HCT116 (cell line): Measurements from ENCODE around the gene SLC9A2. TPM values are rescaled to one million over a fixed set of nuclear protein-coding genes. Genes with fewer than 3 reads are reported as not detected.

Experiments used
- ATAC-seq: fragments of 200-7000 bp; cut with Tn5 transposase; 2 replicates; pipeline ENCODE4 v1.9.1; 2020; ENCODE audit warnings: mild to moderate bottlenecking, moderate library complexity
- BruUV-seq: library from RNA; stranded (reverse); fragments of 400-500 nt; replicated peaks from 2 replicates; lab custom pipeline; 2021; lab: Mats Ljungman, UMichigan
- CTCF ChIA-PET: fragments of 300-600 bp; sonication (Branson Sonifier 250); formaldehyde crosslinking; loops from one replicate; lab custom pipeline; 2021; ENCODE audit warnings: antibody characterized with exemption; lab: Charles Lee
- POLR2A ChIA-PET: fragments of 300-600, 350-600 bp; sonication (Branson Sonifier 250); formaldehyde crosslinking; loops from one replicate; lab custom pipeline; 2021; ENCODE audit warnings: antibody characterized with exemption; lab: Charles Lee
- RAD21 ChIA-PET, 2 experiments: fragments of 300-600 bp; sonication (Branson Sonifier 250); formaldehyde crosslinking; loops; one replicate each; lab custom pipeline; 2023; ENCODE audit warnings: low total read pairs in 2 of 2; ENCODE audit not compliant: uncharacterized antibody in 2 of 2, unreplicated experiment in 2 of 2, low non-redundant PET in 1 of 2; lab: Charles Lee
- DNase-seq: peaks from one replicate; pipeline ENCODE4 v3.0.0-alpha.2; 2010; ENCODE audit warnings: low read depth, low spot score
- H2AFZ ChIP-seq: fragments of 200-600 bp; shearing (Covaris generic), sonication (generic); 2 replicates; pipeline ENCODE4 v1.6.1; 2017; ENCODE audit warnings: low read depth, mixed run types, mixed read lengths, antibody characterized with exemption, low read length; ENCODE audit not compliant: poor library complexity, severe bottlenecking
- H3K27ac ChIP-seq: 2 replicates; pipeline ENCODE4 v1.5.1; 2012; ENCODE audit warnings: low read depth, low read length
- H3K27me3 ChIP-seq: fragments of 200-600 bp; sonication (generic); 2 replicates; pipeline ENCODE4 v1.6.1; 2016; ENCODE audit warnings: mixed run types, low read length, mixed read lengths; ENCODE audit not compliant: insufficient read depth
- H3K36me3 ChIP-seq, 2 experiments: fragments of 200-500 bp in 1 of 2; fragments of 200-600 bp in 1 of 2; sonication (Bioruptor generic) in 1 of 2; sonication (generic) in 1 of 2; 2 replicates each; pipeline versions ENCODE4 v1.5.1 to v1.6.1; 2014 to 2016; ENCODE audit warnings: low read length in 2 of 2, inconsistent platforms in 1 of 2, mixed read lengths in 1 of 2, mixed run types in 1 of 2; ENCODE audit not compliant: insufficient read depth in 2 of 2, control insufficient read depth in 1 of 2
- H3K4me1 ChIP-seq, 2 experiments: fragments of 200-600 bp in 1 of 2; sonication (generic) in 1 of 2; 2 replicates each; pipeline versions ENCODE4 v1.5.1 to v1.6.1; 2012 to 2017; ENCODE audit warnings: low read length in 2 of 2, inconsistent platforms in 1 of 2, mild to moderate bottlenecking in 1 of 2, mixed read lengths in 1 of 2, mixed run types in 1 of 2, moderate library complexity in 1 of 2; ENCODE audit not compliant: insufficient read depth in 2 of 2, control insufficient read depth in 1 of 2
- H3K4me2 ChIP-seq: fragments of 200-600 bp; sonication (generic); 2 replicates; pipeline ENCODE4 v1.6.1; 2017; ENCODE audit warnings: mixed run types, low read length, mixed read lengths
- H3K4me3 ChIP-seq, 2 experiments: fragments of 200-600 bp in 1 of 2; sonication (generic) in 1 of 2; replicated peaks in 1 of 2; 2 replicates each; pipeline ENCODE4 v1.5.1; 2011 to 2016; ENCODE audit warnings: low read length in 2 of 2, control low read depth in 1 of 2, low read depth in 1 of 2, mild to moderate bottlenecking in 1 of 2, mixed read lengths in 1 of 2, mixed run types in 1 of 2
- H3K79me2 ChIP-seq: fragments of 200-600 bp; sonication (generic); 2 replicates; pipeline ENCODE4 v1.6.1; 2017; ENCODE audit warnings: mild to moderate bottlenecking, mixed run types, low read length, moderate library complexity, mixed read lengths; ENCODE audit not compliant: insufficient read depth
- H3K9ac ChIP-seq: fragments of 200-600 bp; sonication (generic); 2 replicates; pipeline ENCODE4 v1.6.1; 2016; ENCODE audit warnings: low read length, mixed read lengths
- H3K9me2 ChIP-seq: fragments of 200-600 bp; sonication (generic), shearing (Covaris generic); 2 replicates; pipeline ENCODE4 v1.6.1; 2017; ENCODE audit warnings: mixed run types, mild to moderate bottlenecking, moderate library complexity; ENCODE audit not compliant: insufficient read depth
- H3K9me3 ChIP-seq, 2 experiments: fragments of 200-500 bp in 1 of 2; fragments of 200-600 bp in 1 of 2; sonication (Bioruptor generic) in 1 of 2; sonication (generic) in 1 of 2; 2 replicates each; pipeline ENCODE4 v1.6.1; 2014 to 2017; ENCODE audit warnings: low read length in 2 of 2, mixed read lengths in 2 of 2, inconsistent platforms in 1 of 2, low read depth in 1 of 2, mild to moderate bottlenecking in 1 of 2, mixed run types in 1 of 2, moderate library complexity in 1 of 2; ENCODE audit not compliant: control insufficient read depth in 1 of 2, insufficient read depth in 1 of 2
- H4K20me1 ChIP-seq: fragments of 200-600 bp; sonication (generic), shearing (Covaris generic); 2 replicates; pipeline ENCODE4 v1.6.1; 2017; ENCODE audit warnings: mixed run types, mild to moderate bottlenecking, moderate library complexity; ENCODE audit not compliant: insufficient read depth
- CBX3 ChIP-seq: IDR thresholded peaks from 2 replicates; pipeline ENCODE4 v1.6.1; 2012; ENCODE audit warnings: low read depth
- CEBPB ChIP-seq: IDR thresholded peaks from 2 replicates; pipeline ENCODE4 v1.6.1; 2012; ENCODE audit warnings: low read depth
- EGR1 ChIP-seq: IDR thresholded peaks from 2 replicates; pipeline ENCODE4 v1.6.1; 2012; ENCODE audit warnings: low read depth
- EZH2phosphoT487 ChIP-seq: fragments of 200-600 bp; IDR thresholded peaks from 2 replicates; pipeline ENCODE4 v1.6.1; 2018; ENCODE audit warnings: antibody characterized with exemption, borderline replicate concordance
- FOSL1 ChIP-seq: IDR thresholded peaks from 2 replicates; pipeline ENCODE4 v1.6.1; 2012; ENCODE audit warnings: low read depth
- POLR2A ChIP-seq: IDR thresholded peaks from 2 replicates; pipeline ENCODE4 v1.7.0; 2011; ENCODE audit warnings: borderline replicate concordance; ENCODE audit not compliant: insufficient read depth, insufficient read length; ENCODE audit errors: extremely low read depth
- POLR2AphosphoS5 ChIP-seq: IDR thresholded peaks from 2 replicates; pipeline ENCODE4 v1.6.1; 2011; ENCODE audit warnings: mild to moderate bottlenecking, low read depth, low read length, moderate library complexity
- RAD21 ChIP-seq: IDR thresholded peaks from 2 replicates; pipeline ENCODE4 v1.6.1; 2012; ENCODE audit warnings: low read depth, mild to moderate bottlenecking
- SIN3A ChIP-seq: IDR thresholded peaks from 2 replicates; pipeline ENCODE4 v1.6.1; 2012; ENCODE audit warnings: low read depth
- SP1 ChIP-seq: IDR thresholded peaks from 2 replicates; pipeline ENCODE4 v1.6.1; 2012; ENCODE audit warnings: low read depth
- YY1 ChIP-seq: IDR thresholded peaks from 2 replicates; pipeline ENCODE4 v1.6.1; 2011; ENCODE audit warnings: low read length, low read depth, moderate library complexity, mild to moderate bottlenecking; ENCODE audit not compliant: insufficient replicate concordance; ENCODE audit errors: extremely low read depth
- ZFX ChIP-seq: fragments of 450-650 bp; IDR thresholded peaks from 2 replicates; pipeline ENCODE4 v1.6.1; 2017
- intact Hi-C: fragments of 100-400 bp; cut with micrococcal nuclease; formaldehyde crosslinking; loops from 2 replicates; pipeline ENCODE4 v1.10.0; 2022
- total RNA-seq: library from RNA; stranded (reverse); gene quantifications from one replicate; pipeline ENCODE4 v1.2.1, GENCODE V29; 2021; ENCODE audit not compliant: unreplicated experiment
- TF ChIP-seq, protein P1 (sequence below): IDR thresholded peaks from 2 replicates; pipeline ENCODE4 v1.6.1; 2012; ENCODE audit warnings: low read depth
- TF ChIP-seq, protein P2 (sequence below): IDR thresholded peaks from 2 replicates; pipeline ENCODE4 v1.6.1; 2012
- TF ChIP-seq, protein P3 (sequence below), 3 experiments: fragments of 200-600 bp in 1 of 3; sonication (generic) in 1 of 3; IDR thresholded peaks in 2 of 3; conservative IDR thresholded peaks in 1 of 3; 2 replicates each; pipeline ENCODE4 v1.5.1; 2012 to 2017; ENCODE audit warnings: low read depth in 2 of 3, low read length in 2 of 3, antibody characterized with exemption in 1 of 3, borderline replicate concordance in 1 of 3, control low read depth in 1 of 3, mild to moderate bottlenecking in 1 of 3, mixed read lengths in 1 of 3, mixed run types in 1 of 3, moderate library complexity in 1 of 3; ENCODE audit not compliant: insufficient read depth in 1 of 3

SLC9A2 gene
- total RNA-seq, 1 experiment from 2014 or later = 1.4 TPM

DNA sequence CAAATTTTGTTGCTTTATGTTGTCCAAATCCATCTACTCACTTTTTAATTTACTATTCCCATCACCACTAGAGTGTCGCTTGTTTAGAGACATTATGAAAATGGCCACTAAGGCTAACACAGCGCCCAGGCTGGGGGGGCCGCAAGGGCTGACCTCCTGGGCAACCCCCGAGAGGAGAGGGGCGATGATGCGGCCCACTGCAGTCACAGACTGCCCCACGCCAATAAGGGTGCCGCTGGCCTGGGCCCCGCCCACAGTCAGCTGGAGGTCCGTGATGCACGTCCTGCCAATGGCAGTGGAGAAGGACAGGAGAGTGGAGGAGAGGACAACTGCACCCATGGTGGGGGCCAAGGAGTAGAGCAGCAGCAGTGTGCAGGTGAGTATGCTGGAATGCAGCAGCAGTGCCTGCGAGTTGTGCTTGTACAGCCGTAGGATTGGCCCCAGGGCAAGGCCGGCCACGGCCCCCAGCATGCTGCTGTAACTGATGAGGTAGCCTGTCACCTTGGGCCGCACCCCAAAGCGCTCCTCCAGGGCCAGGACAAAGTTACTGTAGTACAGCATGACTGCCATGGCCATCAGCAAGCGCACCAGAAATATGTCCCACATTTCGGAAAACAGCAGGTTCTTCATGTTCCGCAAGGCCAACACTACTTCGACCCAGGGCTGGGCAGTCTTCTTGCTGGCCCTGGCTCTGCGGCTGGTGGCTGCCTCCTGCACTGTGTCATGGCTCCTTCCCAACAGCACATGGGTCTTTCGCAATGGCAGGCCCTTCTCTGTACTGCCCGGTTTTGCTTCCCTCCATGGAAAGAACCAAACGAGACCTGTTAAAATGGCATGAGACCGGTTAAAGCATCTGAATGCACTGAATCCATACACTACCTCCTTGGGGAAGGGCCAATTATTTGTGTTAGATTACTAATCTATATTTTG is 99.3 kb downstream of the SLC9A2 start:
- Histone ChIP-seq H3K9me3 (no peaks in the 10 kb centered on the region), H3K4me3 (no peak overlapping the region), H3K9ac (no peak overlapping the region), H4K20me1 (no peaks in the 10 kb centered on the region), H3K36me3 (peaks cover 12 to 16% of the 10 kb centered on the region in 2 experiments), H3K27me3 (no peaks in the 10 kb centered on the region), H3K27ac (no peak overlapping the region), H3K9me2 (no peaks in the 10 kb centered on the region), H3K4me2 (no peak overlapping the region), H3K79me2 (no peaks in the 10 kb centered on the region), H2AFZ (no peak overlapping the region), H3K4me1 (no peaks in the 10 kb centered on the region)
- TF ChIP-seq CEBPB = no peak
- no peak for TF ChIP-seq POLR2A
- DNase-seq (no peak), ATAC-seq (no peak)
- ChIA-PET CTCF (no interaction called here), RAD21 (no interaction called here), POLR2A (no interaction called here)
- no TSS peak for BruUV-seq
- intact Hi-C loops = no loop called here

DNA sequence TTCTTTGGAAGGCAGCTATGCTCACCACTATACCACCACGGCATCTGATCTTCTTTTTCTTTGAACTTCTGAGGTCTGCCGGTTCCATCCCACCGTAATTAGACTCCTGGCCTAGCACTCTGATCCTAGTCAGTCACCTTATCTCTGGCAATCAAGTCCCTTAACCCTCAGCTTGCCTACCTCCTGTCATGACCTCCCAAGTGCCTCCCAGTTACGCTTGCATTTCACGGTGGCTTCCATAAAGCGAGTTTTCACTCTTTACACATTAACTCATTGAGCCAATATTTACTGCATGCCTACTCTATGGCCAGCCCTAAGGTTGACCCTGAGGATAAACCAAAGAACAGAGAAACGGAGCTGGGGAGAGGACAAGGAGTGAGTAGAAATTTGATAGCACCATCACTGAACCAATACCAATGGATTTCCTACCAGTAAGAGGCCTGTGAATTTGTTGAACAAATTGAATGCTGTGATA is 104.7 kb downstream of the SLC9A2 start:
- no peak for DNase-seq
- ChIA-PET POLR2A (no interaction called here), RAD21 (no interaction called here), CTCF (no interaction called here)
- Histone ChIP-seq H3K4me3 (no peak overlapping the region), H3K9me2 (no peaks in the 10 kb centered on the region), H3K27me3 (no peaks in the 10 kb centered on the region), H2AFZ (no peak overlapping the region), H3K27ac (no peak overlapping the region), H3K4me1 (no peaks in the 10 kb centered on the region), H3K9ac (no peak overlapping the region), H3K9me3 (no peaks in the 10 kb centered on the region), H4K20me1 (no peaks in the 10 kb centered on the region), H3K4me2 (no peak overlapping the region), H3K36me3 (peaks cover 22 to 32% of the 10 kb centered on the region in 2 experiments), H3K79me2 (no peaks in the 10 kb centered on the region)
- BruUV-seq = no TSS peak
- ATAC-seq = no peak
- intact Hi-C loops = no loop called here
- TF ChIP-seq EZH2phosphoT487 (no peak), SIN3A (no peak), CEBPB (no peak), CBX3 (no peak), POLR2AphosphoS5 (no peak), FOSL1 (no peak), YY1 (no peak), ZFX (no peak), SP1 (no peak), RAD21 (no peak), EGR1 (no peak)
- TF ChIP-seq, protein P1, sequence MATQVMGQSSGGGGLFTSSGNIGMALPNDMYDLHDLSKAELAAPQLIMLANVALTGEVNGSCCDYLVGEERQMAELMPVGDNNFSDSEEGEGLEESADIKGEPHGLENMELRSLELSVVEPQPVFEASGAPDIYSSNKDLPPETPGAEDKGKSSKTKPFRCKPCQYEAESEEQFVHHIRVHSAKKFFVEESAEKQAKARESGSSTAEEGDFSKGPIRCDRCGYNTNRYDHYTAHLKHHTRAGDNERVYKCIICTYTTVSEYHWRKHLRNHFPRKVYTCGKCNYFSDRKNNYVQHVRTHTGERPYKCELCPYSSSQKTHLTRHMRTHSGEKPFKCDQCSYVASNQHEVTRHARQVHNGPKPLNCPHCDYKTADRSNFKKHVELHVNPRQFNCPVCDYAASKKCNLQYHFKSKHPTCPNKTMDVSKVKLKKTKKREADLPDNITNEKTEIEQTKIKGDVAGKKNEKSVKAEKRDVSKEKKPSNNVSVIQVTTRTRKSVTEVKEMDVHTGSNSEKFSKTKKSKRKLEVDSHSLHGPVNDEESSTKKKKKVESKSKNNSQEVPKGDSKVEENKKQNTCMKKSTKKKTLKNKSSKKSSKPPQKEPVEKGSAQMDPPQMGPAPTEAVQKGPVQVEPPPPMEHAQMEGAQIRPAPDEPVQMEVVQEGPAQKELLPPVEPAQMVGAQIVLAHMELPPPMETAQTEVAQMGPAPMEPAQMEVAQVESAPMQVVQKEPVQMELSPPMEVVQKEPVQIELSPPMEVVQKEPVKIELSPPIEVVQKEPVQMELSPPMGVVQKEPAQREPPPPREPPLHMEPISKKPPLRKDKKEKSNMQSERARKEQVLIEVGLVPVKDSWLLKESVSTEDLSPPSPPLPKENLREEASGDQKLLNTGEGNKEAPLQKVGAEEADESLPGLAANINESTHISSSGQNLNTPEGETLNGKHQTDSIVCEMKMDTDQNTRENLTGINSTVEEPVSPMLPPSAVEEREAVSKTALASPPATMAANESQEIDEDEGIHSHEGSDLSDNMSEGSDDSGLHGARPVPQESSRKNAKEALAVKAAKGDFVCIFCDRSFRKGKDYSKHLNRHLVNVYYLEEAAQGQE = no peak
- TF ChIP-seq, protein P2, sequence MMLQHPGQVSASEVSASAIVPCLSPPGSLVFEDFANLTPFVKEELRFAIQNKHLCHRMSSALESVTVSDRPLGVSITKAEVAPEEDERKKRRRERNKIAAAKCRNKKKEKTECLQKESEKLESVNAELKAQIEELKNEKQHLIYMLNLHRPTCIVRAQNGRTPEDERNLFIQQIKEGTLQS = no peak
- TF ChIP-seq, protein P3, sequence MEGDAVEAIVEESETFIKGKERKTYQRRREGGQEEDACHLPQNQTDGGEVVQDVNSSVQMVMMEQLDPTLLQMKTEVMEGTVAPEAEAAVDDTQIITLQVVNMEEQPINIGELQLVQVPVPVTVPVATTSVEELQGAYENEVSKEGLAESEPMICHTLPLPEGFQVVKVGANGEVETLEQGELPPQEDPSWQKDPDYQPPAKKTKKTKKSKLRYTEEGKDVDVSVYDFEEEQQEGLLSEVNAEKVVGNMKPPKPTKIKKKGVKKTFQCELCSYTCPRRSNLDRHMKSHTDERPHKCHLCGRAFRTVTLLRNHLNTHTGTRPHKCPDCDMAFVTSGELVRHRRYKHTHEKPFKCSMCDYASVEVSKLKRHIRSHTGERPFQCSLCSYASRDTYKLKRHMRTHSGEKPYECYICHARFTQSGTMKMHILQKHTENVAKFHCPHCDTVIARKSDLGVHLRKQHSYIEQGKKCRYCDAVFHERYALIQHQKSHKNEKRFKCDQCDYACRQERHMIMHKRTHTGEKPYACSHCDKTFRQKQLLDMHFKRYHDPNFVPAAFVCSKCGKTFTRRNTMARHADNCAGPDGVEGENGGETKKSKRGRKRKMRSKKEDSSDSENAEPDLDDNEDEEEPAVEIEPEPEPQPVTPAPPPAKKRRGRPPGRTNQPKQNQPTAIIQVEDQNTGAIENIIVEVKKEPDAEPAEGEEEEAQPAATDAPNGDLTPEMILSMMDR (IDR thresholded peaks at IDR 0.05 in 2 of 3, conservative IDR thresholded peaks at IDR 0.05 in 1 of 3; ENCODE audit: borderline replicate concordance in 1 of 3, insufficient read depth in 1 of 3, low read depth in 2 of 3, low read length in 2 of 3) = no peak
